HG03103 (cell line): ENCODE measurements around the gene RAD51B.

Source experiments
- ATAC-seq: cut with Tn5 transposase; IDR thresholded peaks from one replicate; pipeline ENCODE4 v1.9.1; 2021; ENCODE audit warnings: low read depth; ENCODE audit not compliant: unreplicated experiment

Gene RAD51B

GRCh38 chr14:68586896-68587751 lies 767.5 kb downstream of the RAD51B start:
- no peak for ATAC-seq

DNA sequence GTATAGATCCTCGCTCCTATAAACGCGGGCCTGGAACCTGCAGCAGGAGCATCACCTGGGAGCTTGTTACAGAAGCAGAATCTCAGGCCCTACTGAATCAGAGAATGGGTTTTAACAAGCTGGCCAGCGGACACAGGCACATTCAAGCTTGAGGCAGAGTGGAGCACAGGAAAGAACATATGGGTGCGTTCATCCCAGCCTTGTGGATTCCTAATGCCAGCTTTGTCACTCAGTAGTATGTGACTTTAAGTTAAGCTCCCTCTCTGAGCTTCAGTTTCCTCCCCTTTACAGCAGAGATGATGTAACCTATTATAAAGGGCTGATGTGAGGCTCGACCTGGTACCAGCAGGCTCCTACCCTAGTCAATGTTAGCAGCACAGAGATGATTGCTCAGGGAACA lies 768.4 kb downstream of the RAD51B start:
- ATAC-seq = no peak

- ATAC-seq = no peak
These were observed 770.0 kb downstream of the RAD51B start for GRCh38 chr14:68589447-68590200.

DNA sequence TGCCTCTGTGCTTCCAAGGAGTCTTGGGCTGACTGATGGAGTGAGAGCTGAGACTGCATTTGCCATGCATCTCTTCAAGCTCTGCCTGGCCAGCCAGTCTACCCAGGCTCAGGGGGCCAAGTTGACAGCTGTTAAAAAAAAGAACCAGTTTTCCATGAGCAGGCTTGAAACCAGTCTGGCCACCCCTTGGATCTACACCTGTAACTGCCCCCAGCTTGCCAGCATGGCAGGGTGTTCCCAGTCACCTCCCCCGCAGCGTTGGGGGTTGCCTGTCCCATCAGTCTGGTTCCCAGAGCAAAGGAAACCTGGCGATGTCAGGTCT lies 770.6 kb downstream of the RAD51B start:
- no peak for ATAC-seq

DNA sequence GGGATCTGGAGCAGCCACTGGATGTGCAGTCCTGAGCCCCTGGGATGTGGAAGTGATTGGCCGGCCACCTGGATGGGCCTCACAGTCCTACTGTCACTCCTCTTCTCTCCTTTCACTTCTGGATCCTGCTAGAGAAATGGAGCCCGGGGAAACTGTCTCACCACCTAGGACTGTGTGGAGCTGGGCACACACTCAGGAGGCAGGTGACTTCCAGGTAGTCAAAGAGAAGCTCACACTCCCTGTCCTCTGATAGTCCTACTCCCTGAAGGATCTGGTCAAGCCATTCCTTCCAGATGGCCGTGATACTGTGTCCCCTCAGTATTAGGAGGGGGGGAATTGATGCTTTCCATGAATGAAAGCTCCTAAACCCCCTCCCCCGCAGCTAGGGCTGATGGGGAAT lies 772.2 kb downstream of the RAD51B start:
- ATAC-seq = no peak

- no peak for ATAC-seq
These were observed 773.5 kb downstream of the RAD51B start for GRCh38 chr14:68592948-68593556.

GRCh38 chr14:68593806-68594536 lies 774.4 kb downstream of the RAD51B start:
- no peak for ATAC-seq

- ATAC-seq = no peak
These were observed 775.3 kb downstream of the RAD51B start for GRCh38 chr14:68594737-68595380.

DNA sequence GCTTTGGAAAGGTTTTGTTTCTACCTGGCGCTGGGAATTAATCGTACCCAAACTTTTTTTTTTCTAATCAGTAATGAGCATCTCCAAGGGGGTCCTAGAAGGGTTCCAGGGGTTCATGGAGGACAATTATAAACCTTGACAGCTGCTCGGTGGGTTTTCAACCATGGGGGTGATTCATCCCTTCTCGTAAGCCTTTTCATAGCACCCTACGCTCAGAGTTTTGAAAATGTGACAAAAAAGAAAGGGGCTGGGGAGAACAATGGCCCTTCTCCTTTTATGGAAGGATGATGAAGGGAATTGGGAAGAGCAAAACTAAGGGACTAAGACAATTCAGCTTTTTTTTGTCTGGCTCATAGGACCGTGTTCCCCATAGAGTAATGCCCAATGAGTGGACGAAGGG lies 776.6 kb downstream of the RAD51B start:
- ATAC-seq = no peak

DNA sequence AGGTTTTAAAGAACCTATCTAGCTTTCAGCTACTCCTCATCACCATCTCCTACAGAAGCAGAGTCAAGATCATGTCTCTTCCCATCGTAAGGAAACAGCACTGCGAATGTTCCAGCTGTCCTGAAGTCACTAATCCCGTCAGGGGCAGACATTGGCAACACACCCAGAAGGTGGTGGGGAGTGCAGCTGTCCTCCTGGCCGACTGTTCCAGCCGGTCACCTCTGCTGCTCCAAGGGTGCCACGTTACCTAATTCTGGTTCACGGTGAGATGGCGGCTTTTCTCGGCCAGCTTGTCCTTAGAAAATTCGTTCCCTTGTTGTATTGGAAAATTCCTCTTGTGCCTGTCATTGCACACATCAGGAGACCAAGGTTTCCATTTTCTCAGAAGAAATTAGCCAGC lies 777.1 kb downstream of the RAD51B start:
- ATAC-seq = no peak

GRCh38 chr14:68598089-68598488 lies 778.5 kb downstream of the RAD51B start:
- no peak for ATAC-seq

DNA sequence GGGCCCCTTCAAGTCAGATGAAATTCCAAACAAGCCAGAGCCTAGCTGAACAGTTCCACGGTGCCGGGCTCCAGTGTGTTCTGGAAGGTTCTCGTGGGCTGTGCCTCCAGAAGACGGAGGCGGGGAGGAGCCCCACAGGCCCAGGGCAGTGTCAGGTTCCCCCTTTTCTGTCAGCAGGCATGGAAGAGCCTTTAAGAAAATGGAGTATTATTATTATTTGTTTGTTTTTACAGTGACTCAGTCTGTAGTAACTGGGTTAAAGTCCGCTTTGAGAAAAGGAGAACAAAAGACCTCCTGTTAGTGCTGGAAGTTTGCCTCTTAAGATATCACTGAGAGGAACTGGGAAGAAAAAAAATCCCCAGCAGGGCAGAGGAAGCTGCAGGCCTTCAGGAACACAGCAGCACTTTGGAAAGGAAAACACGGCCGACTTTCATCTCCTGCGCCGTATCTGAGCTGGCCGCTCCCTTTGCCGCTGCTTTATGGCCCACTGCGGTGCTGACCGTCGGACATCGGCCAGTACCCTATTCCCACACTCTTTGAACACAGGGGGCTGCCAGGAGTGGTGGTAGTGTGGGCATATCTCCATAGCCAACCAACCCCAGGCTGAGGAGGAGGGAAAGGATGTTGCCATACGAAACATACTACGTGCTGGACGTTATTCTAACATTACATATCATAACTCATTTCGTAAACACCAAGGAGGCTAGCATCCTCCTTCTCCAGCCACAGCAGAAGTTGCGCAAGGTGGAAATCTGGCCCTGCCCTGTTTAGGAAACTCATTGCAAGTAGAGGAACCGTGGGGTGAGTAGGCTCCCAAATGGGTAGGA lies 779.3 kb downstream of the RAD51B start:
- no peak for ATAC-seq

DNA sequence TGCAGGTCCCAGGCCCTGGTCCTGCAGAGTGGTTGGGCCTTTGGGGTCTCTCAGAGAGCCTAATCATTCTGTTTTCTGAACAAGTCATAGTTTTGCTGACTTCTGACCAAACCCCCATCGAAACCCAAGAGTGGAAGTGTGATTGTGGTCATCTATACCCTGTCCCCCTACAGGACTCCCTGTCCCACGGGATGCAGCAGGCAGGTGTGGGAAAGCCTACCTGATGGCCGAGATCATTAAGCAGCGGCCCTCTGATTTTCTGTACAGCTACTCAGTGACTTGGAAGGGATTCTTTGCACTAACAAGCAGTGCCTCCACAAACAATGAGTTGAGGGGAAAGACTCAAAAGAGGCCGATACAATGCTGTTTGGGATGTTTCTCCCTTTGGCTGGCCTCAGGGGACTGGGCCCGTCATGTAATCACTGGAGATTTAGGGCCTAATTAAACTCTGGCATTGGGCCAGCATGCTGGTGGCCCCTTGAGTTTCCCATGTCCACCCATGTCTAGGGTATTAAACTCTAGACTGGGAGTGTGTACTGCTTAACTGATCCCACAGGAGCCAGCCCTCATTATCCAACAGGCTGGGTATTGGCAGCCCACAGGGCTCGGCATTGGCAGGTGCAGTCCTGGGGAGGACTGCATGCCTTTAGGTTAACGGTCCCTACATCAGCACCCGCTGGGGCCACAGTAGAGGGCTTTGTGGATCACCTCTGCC lies 780.5 kb downstream of the RAD51B start:
- no peak for ATAC-seq

- no peak for ATAC-seq
These were observed 782.9 kb downstream of the RAD51B start for GRCh38 chr14:68602507-68602906.

DNA sequence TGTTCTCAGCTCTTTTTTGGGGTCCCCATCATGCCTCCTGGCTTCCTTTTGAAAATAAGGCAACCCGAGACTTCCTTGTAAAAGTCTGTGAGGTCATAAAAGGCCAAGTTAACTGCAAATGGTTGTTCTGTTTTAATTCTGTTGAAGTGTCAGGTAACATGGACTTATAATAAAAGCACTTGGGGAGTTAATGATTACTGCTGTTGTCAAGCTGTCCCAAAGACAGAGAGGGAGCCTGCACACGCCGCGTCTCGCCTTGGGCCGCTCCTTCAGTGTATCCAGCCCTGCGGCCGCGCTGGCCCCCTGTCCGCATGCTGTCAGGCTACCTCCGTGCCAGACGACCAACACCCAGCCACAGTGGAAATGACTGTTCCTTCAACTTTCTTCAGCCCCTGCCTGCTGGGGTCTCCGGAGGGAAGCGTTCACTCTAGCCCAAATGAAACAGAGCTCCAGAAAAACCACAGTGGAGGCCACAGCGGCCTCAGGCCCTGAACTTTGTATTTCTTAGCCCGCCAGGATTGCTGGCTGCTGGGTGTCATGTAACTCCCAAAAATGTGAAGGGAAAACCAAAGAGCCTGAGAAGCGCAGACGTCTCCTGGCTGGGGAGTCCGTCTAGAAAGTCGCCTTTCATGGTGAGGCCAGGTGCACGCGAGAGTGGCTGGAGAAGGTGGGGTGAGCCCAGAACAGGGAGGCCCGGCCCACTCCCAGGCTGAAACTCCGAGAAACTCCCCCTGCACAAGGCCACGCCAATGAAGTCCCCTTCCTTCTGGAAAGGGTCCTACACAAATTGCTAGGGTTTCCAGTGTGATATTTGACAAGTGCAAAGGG lies 784.2 kb downstream of the RAD51B start:
- no peak for ATAC-seq

DNA sequence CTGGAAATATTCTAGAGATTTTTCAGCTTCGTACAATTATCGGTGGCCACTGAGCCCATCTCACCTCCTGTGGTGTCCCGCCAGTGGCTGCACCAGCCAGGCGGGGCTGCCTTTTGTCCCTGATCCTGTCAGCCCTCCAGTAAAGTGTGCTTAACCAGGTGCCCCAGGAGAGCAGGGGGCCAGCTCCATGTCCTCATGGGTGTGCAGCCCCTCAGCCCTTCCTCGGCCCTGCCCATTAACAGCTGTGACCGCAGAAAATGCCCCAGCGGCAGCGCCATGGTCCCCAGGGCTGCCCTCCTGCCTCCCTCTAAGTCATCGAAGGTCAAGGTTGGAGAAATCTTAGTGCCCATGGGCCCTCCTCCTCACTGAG lies 784.8 kb downstream of the RAD51B start:
- no peak for ATAC-seq

- ATAC-seq = no peak
These were observed 785.2 kb downstream of the RAD51B start for GRCh38 chr14:68604822-68605221.

- ATAC-seq = no peak
These were observed 786.6 kb downstream of the RAD51B start for GRCh38 chr14:68606176-68606575.
